Measurements from ENCODE around the gene MEX3D. TPM values are rescaled to one million over a fixed set of nuclear protein-coding genes. Genes with fewer than 3 reads are reported as not detected.

MEX3D gene
- total RNA-seq, 6 experiments from 2014 or later: 6.7 to 16.6 (median 10.3) TPM

DNA sequence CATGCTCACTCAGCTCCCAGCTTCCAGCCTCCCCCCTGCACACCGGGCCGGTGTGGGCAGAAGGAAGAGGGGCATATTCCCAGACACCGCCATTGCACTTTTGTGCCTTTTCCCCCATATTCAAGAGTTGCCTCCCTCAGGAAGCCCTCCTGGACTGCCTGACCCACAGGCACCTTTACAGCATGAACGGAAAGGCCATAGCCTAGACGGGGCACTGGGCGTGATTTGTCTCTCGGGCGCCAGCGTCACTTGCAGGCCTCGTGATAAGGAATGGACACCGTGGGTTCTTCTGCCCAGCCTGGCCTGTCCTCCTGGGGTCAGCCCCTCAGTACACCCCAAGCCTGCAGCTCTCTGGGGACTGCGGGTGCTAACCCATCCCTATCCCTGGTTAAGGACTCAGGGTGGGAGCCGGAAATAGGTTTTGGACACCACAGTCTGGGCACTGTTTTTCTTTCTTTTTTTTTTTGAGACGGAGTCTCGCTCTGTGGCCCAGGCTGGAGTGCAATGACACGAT, 38.1 kb upstream of the MEX3D start:
- intact Hi-C loops (cut with DNase I): no loop called here
- Histone ChIP-seq H3K27me3 (no peaks in the 10 kb centered on the region), H3K4me1 (peaks cover 0 to 22% (median 4%) of the 10 kb centered on the region in 4 donors), H3K4me3 (peak overlapping the region; percentile 86 to 100 (median 99)), H3K9me3 (no peaks in the 10 kb centered on the region), H3K36me3 (peaks cover 0 to 2% (median 0%) of the 10 kb centered on the region in 4 donors), H3K27ac (peak overlapping the region; percentile 57 to 83 (median 66))
- WGBS (ENCODE audit: insufficient coverage, low coverage, low lambda C conversion rate, missing lambda C conversion rate): 15% methylated on average over 15 of the region's 16 CpGs
- ATAC-seq (peak; percentile 8 to 38 (median 12)), DNase-seq (no peak)
- no peak for TF ChIP-seq POLR2A (IDR thresholded peaks at IDR 0.05)
- TF ChIP-seq, protein P1, sequence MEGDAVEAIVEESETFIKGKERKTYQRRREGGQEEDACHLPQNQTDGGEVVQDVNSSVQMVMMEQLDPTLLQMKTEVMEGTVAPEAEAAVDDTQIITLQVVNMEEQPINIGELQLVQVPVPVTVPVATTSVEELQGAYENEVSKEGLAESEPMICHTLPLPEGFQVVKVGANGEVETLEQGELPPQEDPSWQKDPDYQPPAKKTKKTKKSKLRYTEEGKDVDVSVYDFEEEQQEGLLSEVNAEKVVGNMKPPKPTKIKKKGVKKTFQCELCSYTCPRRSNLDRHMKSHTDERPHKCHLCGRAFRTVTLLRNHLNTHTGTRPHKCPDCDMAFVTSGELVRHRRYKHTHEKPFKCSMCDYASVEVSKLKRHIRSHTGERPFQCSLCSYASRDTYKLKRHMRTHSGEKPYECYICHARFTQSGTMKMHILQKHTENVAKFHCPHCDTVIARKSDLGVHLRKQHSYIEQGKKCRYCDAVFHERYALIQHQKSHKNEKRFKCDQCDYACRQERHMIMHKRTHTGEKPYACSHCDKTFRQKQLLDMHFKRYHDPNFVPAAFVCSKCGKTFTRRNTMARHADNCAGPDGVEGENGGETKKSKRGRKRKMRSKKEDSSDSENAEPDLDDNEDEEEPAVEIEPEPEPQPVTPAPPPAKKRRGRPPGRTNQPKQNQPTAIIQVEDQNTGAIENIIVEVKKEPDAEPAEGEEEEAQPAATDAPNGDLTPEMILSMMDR (IDR thresholded peaks at IDR 0.05): no peak

DNA sequence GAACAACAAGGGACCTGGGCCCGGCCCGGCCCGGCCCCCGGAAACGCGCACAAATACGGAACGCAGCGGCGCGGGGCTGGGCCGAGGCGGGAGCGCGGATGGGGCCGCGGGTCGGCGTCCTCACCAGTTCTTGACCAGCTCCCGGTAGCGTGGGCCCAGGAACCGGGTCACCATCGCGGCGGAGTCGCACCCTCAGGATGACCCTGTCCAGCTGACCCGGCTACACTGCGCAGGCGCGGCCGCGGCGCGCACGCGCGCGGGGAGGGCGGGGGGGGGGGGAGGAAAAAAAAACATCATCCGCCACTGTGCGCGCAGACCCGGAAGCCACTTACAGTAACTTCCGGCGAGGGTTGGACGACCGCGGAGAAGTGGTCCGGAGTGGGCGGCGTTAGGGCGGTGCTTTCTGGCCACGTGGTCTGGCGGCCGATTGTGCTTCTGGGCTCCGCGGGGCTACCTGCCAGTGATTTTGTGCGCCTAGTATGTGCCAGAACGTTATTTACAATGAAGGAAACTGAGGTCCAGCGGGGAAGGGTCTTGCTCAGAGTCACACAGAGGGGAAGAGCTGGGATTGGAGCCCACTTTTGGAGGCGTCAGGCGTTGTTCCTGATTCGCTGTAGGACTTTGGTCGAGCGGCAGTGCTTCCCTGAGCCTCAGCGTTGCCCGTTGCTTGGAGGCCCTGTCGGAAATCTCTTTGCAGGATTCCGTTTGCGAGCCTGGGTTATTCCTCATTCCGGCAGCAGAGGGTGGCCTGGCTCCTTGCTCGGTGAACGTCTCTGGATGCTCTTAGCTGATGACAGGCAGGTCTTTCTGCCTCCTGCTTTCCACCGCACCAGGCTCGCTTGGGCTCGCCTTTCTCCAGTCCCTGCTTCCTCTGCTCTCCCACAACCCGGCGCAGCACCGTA, 37.4 kb upstream of the MEX3D start, which contains the start of gene UQCR11:
UQCR11 (minus strand) TSS at position 227 of the 902 bp plus-strand sequence; CDS start at position 174, 53 bp downstream.
- intact Hi-C loops (cut with DNase I): no loop called here

DNA sequence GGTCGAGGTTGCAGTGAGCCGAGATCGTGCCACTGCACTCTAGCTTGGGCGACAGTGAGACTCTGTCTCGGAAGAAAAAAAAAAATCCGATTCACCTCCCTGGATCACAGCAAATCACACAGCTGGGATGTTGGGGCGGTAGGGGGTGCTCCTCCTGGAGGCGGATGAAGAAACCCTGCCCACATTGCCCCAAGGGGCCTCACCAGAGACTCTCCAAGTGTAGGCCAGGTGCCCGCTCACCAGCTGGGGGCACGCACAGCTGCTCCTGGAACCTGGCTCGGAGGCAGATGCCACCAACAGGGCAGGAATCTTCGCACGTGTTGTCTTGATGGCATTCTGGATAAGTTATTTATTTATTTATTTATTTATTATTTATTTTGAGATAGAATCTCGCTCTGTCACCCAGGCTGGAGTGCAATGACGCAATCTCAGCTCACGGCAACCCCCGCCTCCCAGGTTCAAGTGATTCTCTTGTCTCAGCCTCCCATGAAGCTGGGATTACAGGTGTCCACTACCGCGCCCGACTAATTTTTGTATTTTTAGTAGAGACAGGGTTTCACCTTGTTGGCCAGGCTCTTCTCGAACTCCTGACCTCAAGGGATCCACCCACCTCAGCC, 34.1 kb upstream of the MEX3D start:
- intact Hi-C loops (cut with DNase I): no loop called here
- H3K27ac ChIP-seq: no peak overlapping the region
- H3K4me1 ChIP-seq: peaks cover 0 to 22% (median 4%) of the 10 kb centered on the region in 4 donors
- peaks cover 0 to 24% (median 10%) of the 10 kb centered on the region in 4 donors for H3K36me3 ChIP-seq
- no peak for TF ChIP-seq POLR2A (IDR thresholded peaks at IDR 0.05)
- TF ChIP-seq, protein P1 (IDR thresholded peaks at IDR 0.05): no peak
- H3K4me3 ChIP-seq: no peak overlapping the region
- no peaks in the 10 kb centered on the region for H3K9me3 ChIP-seq
- 93% methylated on average over 12 of the region's 21 CpGs for WGBS (ENCODE audit: insufficient coverage, low coverage, low lambda C conversion rate, missing lambda C conversion rate)
- ATAC-seq (no peak), DNase-seq (no peak)
- no peaks in the 10 kb centered on the region for H3K27me3 ChIP-seq

More for the DNA sequence above, 37.4 kb upstream of the MEX3D start, which contains the start of gene UQCR11:
- WGBS (ENCODE audit: insufficient coverage, low coverage, low lambda C conversion rate, missing lambda C conversion rate): under 1% methylated on average over 19 of the region's 79 CpGs
- DNase-seq: peak; percentile 96 to 98 (median 97)
- Histone ChIP-seq H3K9me3 (no peaks in the 10 kb centered on the region), H3K4me3 (peak within 1 kb of the TSS; percentile 86 to 100 (median 99)), H3K27me3 (no peaks in the 10 kb centered on the region), H3K4me1 (peaks cover 0 to 22% (median 4%) of the 10 kb centered on the region in 4 donors), H3K27ac (peak within 1 kb of the TSS; percentile 57 to 89 (median 83)), H3K36me3 (peaks cover 0 to under 1% (median 0%) of the 10 kb centered on the region in 4 donors)
- TF ChIP-seq, protein P1 (IDR thresholded peaks at IDR 0.05): peak; percentile 31 to 50 (median 46)
- peak; percentile 40 for TF ChIP-seq POLR2A (IDR thresholded peaks at IDR 0.05)
- peak; percentile 93 to 96 (median 94) for ATAC-seq

DNA sequence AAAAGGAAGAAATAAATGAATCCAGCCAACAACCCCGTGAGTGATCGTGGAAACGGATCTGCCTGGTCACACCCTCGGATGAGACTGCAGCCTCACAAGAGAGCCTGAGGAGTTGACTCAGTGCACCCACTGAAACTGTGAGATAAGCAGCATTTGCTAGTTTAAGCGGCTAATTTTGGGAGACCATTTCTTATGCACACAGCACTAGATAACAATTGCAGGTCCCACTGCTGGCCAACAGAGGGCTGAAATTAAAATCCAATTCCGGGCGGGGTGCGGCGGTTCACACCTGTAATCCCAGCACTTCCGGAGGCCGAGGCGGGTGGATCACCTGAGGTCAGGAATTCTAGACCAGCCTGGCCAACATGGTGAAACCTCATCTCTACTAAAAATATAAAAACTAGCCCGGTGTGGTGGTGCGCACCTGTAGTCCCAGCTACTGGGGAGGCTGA, 33.5 kb upstream of the MEX3D start:
- H3K9me3 ChIP-seq: no peaks in the 10 kb centered on the region
- WGBS (ENCODE audit: insufficient coverage, low coverage, low lambda C conversion rate, missing lambda C conversion rate): 77% methylated on average over 5 of the region's 14 CpGs
- TF ChIP-seq, protein P1 (IDR thresholded peaks at IDR 0.05): no peak
- TF ChIP-seq POLR2A (IDR thresholded peaks at IDR 0.05): no peak
- intact Hi-C loops (cut with DNase I): no loop called here
- ATAC-seq (no peak), DNase-seq (no peak)
- no peak overlapping the region for H3K4me3 ChIP-seq
- H3K4me1 ChIP-seq: peaks cover 0 to 22% (median 4%) of the 10 kb centered on the region in 4 donors
- no peak overlapping the region for H3K27ac ChIP-seq
- no peaks in the 10 kb centered on the region for H3K27me3 ChIP-seq
- H3K36me3 ChIP-seq: peaks cover 0 to 29% (median 13%) of the 10 kb centered on the region in 4 donors

Data from right lobe of liver (tissue), 6 donors.